ENCODE measurements around the gene CADM2.

CADM2 gene

GRCh38 chr3:84967767-84968581 lies 9.2 kb downstream of the CADM2 start:
- no peaks in the 10 kb centered on the region for H3K9me3 Mint-ChIP-seq
- no peaks in the 10 kb centered on the region for H3K36me3 Mint-ChIP-seq (ENCODE audit: low read depth)
- H3K27ac Mint-ChIP-seq, result no peak overlapping the region
- no peak overlapping the region for H3K4me3 Mint-ChIP-seq
- DNase-seq (ENCODE audit: low spot score), result no peak
- H3K4me1 Mint-ChIP-seq (ENCODE audit: low read depth), result no peaks in the 10 kb centered on the region
- no peaks in the 10 kb centered on the region for H3K27me3 Mint-ChIP-seq (ENCODE audit: low read depth)

GRCh38 chr3:84968701-84969235 lies 10.0 kb downstream of the CADM2 start:
- Mint-ChIP-seq H3K9me3 (no peaks in the 10 kb centered on the region), H3K27me3 (ENCODE audit: low read depth) (no peaks in the 10 kb centered on the region), H3K27ac (no peak overlapping the region), H3K4me3 (no peak overlapping the region), H3K36me3 (ENCODE audit: low read depth) (no peaks in the 10 kb centered on the region), H3K4me1 (ENCODE audit: low read depth) (no peaks in the 10 kb centered on the region)
- no peak for DNase-seq (ENCODE audit: low spot score)

- H3K27ac Mint-ChIP-seq, result no peak overlapping the region
- H3K36me3 Mint-ChIP-seq (ENCODE audit: low read depth), result no peaks in the 10 kb centered on the region
- no peaks in the 10 kb centered on the region for H3K9me3 Mint-ChIP-seq
- DNase-seq (ENCODE audit: low spot score), result no peak
- no peaks in the 10 kb centered on the region for H3K27me3 Mint-ChIP-seq (ENCODE audit: low read depth)
- H3K4me1 Mint-ChIP-seq (ENCODE audit: low read depth), result no peaks in the 10 kb centered on the region
- no peak overlapping the region for H3K4me3 Mint-ChIP-seq
Measured at GRCh38 chr3:84974347-84974746, 15.6 kb downstream of the CADM2 start.

GRCh38 chr3:84977021-84977420 lies 18.2 kb downstream of the CADM2 start:
- no peak overlapping the region for H3K4me3 Mint-ChIP-seq
- no peaks in the 10 kb centered on the region for H3K4me1 Mint-ChIP-seq (ENCODE audit: low read depth)
- H3K9me3 Mint-ChIP-seq, result no peaks in the 10 kb centered on the region
- H3K27ac Mint-ChIP-seq, result no peak overlapping the region
- no peak for DNase-seq (ENCODE audit: low spot score)
- no peaks in the 10 kb centered on the region for H3K36me3 Mint-ChIP-seq (ENCODE audit: low read depth)
- H3K27me3 Mint-ChIP-seq (ENCODE audit: low read depth), result no peaks in the 10 kb centered on the region

GRCh38 chr3:84978843-84979242 lies 20.1 kb downstream of the CADM2 start:
- DNase-seq (ENCODE audit: low spot score), result no peak
- Mint-ChIP-seq H3K27ac (no peak overlapping the region), H3K4me3 (no peak overlapping the region), H3K9me3 (no peaks in the 10 kb centered on the region), H3K4me1 (ENCODE audit: low read depth) (no peaks in the 10 kb centered on the region), H3K27me3 (ENCODE audit: low read depth) (no peaks in the 10 kb centered on the region), H3K36me3 (ENCODE audit: low read depth) (no peaks in the 10 kb centered on the region)

- Mint-ChIP-seq H3K9me3 (peaks cover 8% of the 10 kb centered on the region), H3K4me3 (no peak overlapping the region), H3K36me3 (ENCODE audit: low read depth) (no peaks in the 10 kb centered on the region), H3K27me3 (ENCODE audit: low read depth) (no peaks in the 10 kb centered on the region), H3K27ac (no peak overlapping the region), H3K4me1 (ENCODE audit: low read depth) (no peaks in the 10 kb centered on the region)
- DNase-seq (ENCODE audit: low spot score), result no peak
Measured at GRCh38 chr3:84980011-84980410, 21.2 kb downstream of the CADM2 start.

- H3K4me3 Mint-ChIP-seq, result no peak overlapping the region
- DNase-seq (ENCODE audit: low spot score), result no peak
- H3K9me3 Mint-ChIP-seq, result peaks cover 8% of the 10 kb centered on the region
- no peaks in the 10 kb centered on the region for H3K36me3 Mint-ChIP-seq (ENCODE audit: low read depth)
- no peak overlapping the region for H3K27ac Mint-ChIP-seq
- no peaks in the 10 kb centered on the region for H3K4me1 Mint-ChIP-seq (ENCODE audit: low read depth)
- no peaks in the 10 kb centered on the region for H3K27me3 Mint-ChIP-seq (ENCODE audit: low read depth)
Measured at GRCh38 chr3:84980456-84980855, 21.7 kb downstream of the CADM2 start.

GRCh38 chr3:84983490-84983889 lies 24.7 kb downstream of the CADM2 start:
- no peaks in the 10 kb centered on the region for H3K27me3 Mint-ChIP-seq (ENCODE audit: low read depth)
- no peak for DNase-seq (ENCODE audit: low spot score)
- no peak overlapping the region for H3K4me3 Mint-ChIP-seq
- peaks cover 10% of the 10 kb centered on the region for H3K9me3 Mint-ChIP-seq
- no peak overlapping the region for H3K27ac Mint-ChIP-seq
- H3K36me3 Mint-ChIP-seq (ENCODE audit: low read depth), result no peaks in the 10 kb centered on the region
- no peaks in the 10 kb centered on the region for H3K4me1 Mint-ChIP-seq (ENCODE audit: low read depth)

GRCh38 chr3:84984429-84984828 lies 25.6 kb downstream of the CADM2 start:
- no peaks in the 10 kb centered on the region for H3K36me3 Mint-ChIP-seq (ENCODE audit: low read depth)
- H3K27ac Mint-ChIP-seq, result no peak overlapping the region
- H3K4me1 Mint-ChIP-seq (ENCODE audit: low read depth), result no peaks in the 10 kb centered on the region
- no peak for DNase-seq (ENCODE audit: low spot score)
- no peaks in the 10 kb centered on the region for H3K27me3 Mint-ChIP-seq (ENCODE audit: low read depth)
- no peak overlapping the region for H3K4me3 Mint-ChIP-seq
- peaks cover 10% of the 10 kb centered on the region for H3K9me3 Mint-ChIP-seq

- no peaks in the 10 kb centered on the region for H3K27me3 Mint-ChIP-seq (ENCODE audit: low read depth)
- H3K4me1 Mint-ChIP-seq (ENCODE audit: low read depth), result no peaks in the 10 kb centered on the region
- H3K36me3 Mint-ChIP-seq (ENCODE audit: low read depth), result no peaks in the 10 kb centered on the region
- no peak for DNase-seq (ENCODE audit: low spot score)
- H3K9me3 Mint-ChIP-seq, result peaks cover 10% of the 10 kb centered on the region
- no peak overlapping the region for H3K4me3 Mint-ChIP-seq
- H3K27ac Mint-ChIP-seq, result no peak overlapping the region
Measured at GRCh38 chr3:84985795-84986194, 27.0 kb downstream of the CADM2 start.

- Mint-ChIP-seq H3K4me1 (ENCODE audit: low read depth) (no peaks in the 10 kb centered on the region), H3K9me3 (peaks cover 15% of the 10 kb centered on the region), H3K36me3 (ENCODE audit: low read depth) (no peaks in the 10 kb centered on the region), H3K27ac (no peak overlapping the region), H3K27me3 (ENCODE audit: low read depth) (no peaks in the 10 kb centered on the region), H3K4me3 (no peak overlapping the region)
- no peak for DNase-seq (ENCODE audit: low spot score)
Measured at GRCh38 chr3:84987706-84988504, 29.1 kb downstream of the CADM2 start.

- H3K27me3 Mint-ChIP-seq (ENCODE audit: low read depth), result no peaks in the 10 kb centered on the region
- no peak for DNase-seq (ENCODE audit: low spot score)
- no peak overlapping the region for H3K27ac Mint-ChIP-seq
- peaks cover 19% of the 10 kb centered on the region for H3K9me3 Mint-ChIP-seq
- H3K4me1 Mint-ChIP-seq (ENCODE audit: low read depth), result no peaks in the 10 kb centered on the region
- H3K4me3 Mint-ChIP-seq, result no peak overlapping the region
- no peaks in the 10 kb centered on the region for H3K36me3 Mint-ChIP-seq (ENCODE audit: low read depth)
Measured at GRCh38 chr3:84989102-84989501, 30.3 kb downstream of the CADM2 start.

- no peak for DNase-seq (ENCODE audit: low spot score)
- no peak overlapping the region for H3K4me3 Mint-ChIP-seq
- peaks cover 12% of the 10 kb centered on the region for H3K9me3 Mint-ChIP-seq
- H3K27me3 Mint-ChIP-seq (ENCODE audit: low read depth), result no peaks in the 10 kb centered on the region
- no peaks in the 10 kb centered on the region for H3K36me3 Mint-ChIP-seq (ENCODE audit: low read depth)
- no peaks in the 10 kb centered on the region for H3K4me1 Mint-ChIP-seq (ENCODE audit: low read depth)
- H3K27ac Mint-ChIP-seq, result no peak overlapping the region
Measured at GRCh38 chr3:84991422-84991900, 32.7 kb downstream of the CADM2 start.

- Mint-ChIP-seq H3K4me1 (ENCODE audit: low read depth) (no peaks in the 10 kb centered on the region), H3K36me3 (ENCODE audit: low read depth) (no peaks in the 10 kb centered on the region), H3K9me3 (peaks cover 9% of the 10 kb centered on the region), H3K27me3 (ENCODE audit: low read depth) (no peaks in the 10 kb centered on the region), H3K27ac (no peak overlapping the region), H3K4me3 (no peak overlapping the region)
- no peak for DNase-seq (ENCODE audit: low spot score)
Measured at GRCh38 chr3:84993956-84994355, 35.2 kb downstream of the CADM2 start.

Measured in T-helper 2 cell treated with Interferon-gamma antibody and Interleukin-4, amounts not matched to agents 5 μg/mL and 100 μg/mL, for 36 hours (primary cell).